ENCODE results near the gene ADORA1.

The ADORA1 gene

GRCh38 chr1:203095061-203095690 is 32.4 kb upstream of the ADORA1 start:
- no peak for DNase-seq

- DNase-seq: peak; percentile 1
Measured at GRCh38 chr1:203096566-203096965, 31.0 kb upstream of the ADORA1 start.

GRCh38 chr1:203097001-203097400 is 30.5 kb upstream of the ADORA1 start:
- DNase-seq: peak; percentile 22

- peak; percentile 24 for DNase-seq
Measured at GRCh38 chr1:203098445-203098844, 29.1 kb upstream of the ADORA1 start.

- peak; percentile 22 for DNase-seq
Measured at GRCh38 chr1:203098914-203099520, 28.5 kb upstream of the ADORA1 start.

GRCh38 chr1:203099805-203100515 is 27.6 kb upstream of the ADORA1 start:
- peak; percentile 28 for DNase-seq

GRCh38 chr1:203100516-203100869 is 27.0 kb upstream of the ADORA1 start:
- DNase-seq: peak; percentile 20

- peak; percentile 22 for DNase-seq
Measured at GRCh38 chr1:203101813-203102634, 25.5 kb upstream of the ADORA1 start.

- peak; percentile 7 for DNase-seq
Measured at GRCh38 chr1:203103216-203103615, 24.3 kb upstream of the ADORA1 start.

- DNase-seq: peak; percentile 15
Measured at GRCh38 chr1:203103829-203104495, 23.6 kb upstream of the ADORA1 start.

GRCh38 chr1:203104789-203105390 is 22.6 kb upstream of the ADORA1 start:
- no peak for DNase-seq

- DNase-seq: peak; percentile 5
Measured at GRCh38 chr1:203112475-203112874, 15.1 kb upstream of the ADORA1 start.

- DNase-seq: no peak
Measured at GRCh38 chr1:203113308-203113707, 14.2 kb upstream of the ADORA1 start.

GRCh38 chr1:203114202-203114601 is 13.3 kb upstream of the ADORA1 start:
- peak; percentile 18 for DNase-seq

- DNase-seq: peak; percentile 65
Measured at GRCh38 chr1:203116091-203116820, 11.3 kb upstream of the ADORA1 start.

GRCh38 chr1:203117611-203118575 is 9.6 kb upstream of the ADORA1 start:
- DNase-seq: peak; percentile 84

- DNase-seq: no peak
Measured at GRCh38 chr1:203120325-203121153, 7.0 kb upstream of the ADORA1 start.

GRCh38 chr1:203121186-203122015 is 6.1 kb upstream of the ADORA1 start:
- no peak for DNase-seq

Measured in right forelimb (tissue), 1 donor.